Kidney (tissue), 14 donors: ENCODE data around the gene GRAMD2B. TPM values are rescaled to one million over a fixed set of nuclear protein-coding genes. Genes with fewer than 3 reads are reported as not detected.

Experiments used
- DNase-seq, 5 donors: peaks; one replicate each; pipeline ENCODE4 v3.0.0-alpha.2; 2013 to 2020
- FAIRE-seq: peaks from 2 replicates; lab custom pipeline; 2012; peaks lifted over from hg19 to GRCh38; lab: Jason Lieb, UNC
- H3K27ac ChIP-seq, 2 donors: one replicate each; pipeline ENCODE4 v1.7.0; 2013; ENCODE audit warnings: low read depth in 2 of 2, low read length in 2 of 2, inconsistent platforms in 1 of 2
- H3K27me3 ChIP-seq: one replicate; pipeline ENCODE4 v1.7.1; 2013; ENCODE audit warnings: low read length, inconsistent platforms; ENCODE audit not compliant: control insufficient read depth, insufficient read depth
- H3K36me3 ChIP-seq, 3 donors: one replicate each; pipeline versions ENCODE4 v1.7.0 to v1.7.1; 2013; ENCODE audit warnings: low read length in 3 of 3, control low read depth in 1 of 3, inconsistent platforms in 1 of 3; ENCODE audit not compliant: insufficient read depth in 3 of 3, control insufficient read depth in 2 of 3
- H3K4me1 ChIP-seq, 3 donors: one replicate each; pipeline versions ENCODE4 v1.7.0 to v1.7.1; 2013; ENCODE audit warnings: low read length in 3 of 3, inconsistent platforms in 1 of 3, low read depth in 1 of 3; ENCODE audit not compliant: control insufficient read depth in 2 of 3, insufficient read depth in 2 of 3
- H3K4me3 ChIP-seq, 3 donors: one replicate each; pipeline versions ENCODE4 v1.7.0 to v1.8.1; 2013; ENCODE audit warnings: low read length in 3 of 3, control low read depth in 1 of 3, inconsistent platforms in 1 of 3
- H3K9ac ChIP-seq, 3 donors: one replicate each; pipeline versions ENCODE4 v1.7.0 to v1.7.1; 2013; ENCODE audit warnings: low read length in 3 of 3, control low read depth in 1 of 3, inconsistent platforms in 1 of 3
- H3K9me3 ChIP-seq, 3 donors: one replicate each; pipeline versions ENCODE4 v1.7.0 to v1.7.1; 2013; ENCODE audit warnings: low read length in 3 of 3, control low read depth in 1 of 3, inconsistent platforms in 1 of 3; ENCODE audit not compliant: control insufficient read depth in 2 of 3, insufficient read depth in 1 of 3
- CTCF ChIP-seq: IDR thresholded peaks from 3 replicates; pipeline ENCODE4 v1.5.1; 2012; ENCODE audit warnings: mild to moderate bottlenecking, moderate library complexity, borderline replicate concordance; ENCODE audit not compliant: insufficient read depth; ENCODE audit errors: extremely low read depth
- intact Hi-C: fragments of 100-400 bp; cut with DNase I; formaldehyde crosslinking; loops from one replicate; pipeline ENCODE4 v1.11.1; 2022
- polyA plus RNA-seq: library from polyadenylated mRNA; stranded (reverse); fragments of 350-450 nt; fragmentation: Illumina TruSeq; extraction: RNeasy Lipid Tissue Mini Kit (QIAGEN cat#74804); gene quantifications from one replicate; pipeline ENCODE4 v1.2.3, GENCODE V29; 2014; ENCODE audit warnings: low read depth, low replicate concordance; ENCODE audit not compliant: insufficient read depth
- total RNA-seq: library from RNA; stranded (reverse); fragmentation: NEBNext Ultra II Directional; extraction: Animal tissue kit (Norgen Biotek cat#: 25700); gene quantifications from one replicate; pipeline ENCODE4 v1.2.1, GENCODE V29; 2021
- donor health status: control.
- donor health status: control.
- donor health status: control.
- donor health status: control.
- donor health status: control.
- donor health status: DM: yes; HTN: yes; CAD: no.
- donor health status: Normal renal cell carcinoma (clear cell type).

Gene GRAMD2B
- total and polyA plus RNA-seq, 2 donors from 2014 or later = 18.4 to 38.5 TPM

GRCh38 chr5:126481243-126481642, 58.0 kb downstream of the GRAMD2B start:
- H3K9me3 ChIP-seq = no peaks in the 10 kb centered on the region
- H3K36me3 ChIP-seq = peaks cover 4 to 40% (median 22%) of the 10 kb centered on the region in 3 donors
- H3K27ac ChIP-seq = no peak overlapping the region
- H3K4me3 ChIP-seq = no peak overlapping the region
- no peaks in the 10 kb centered on the region for H3K27me3 ChIP-seq
- intact Hi-C loops = loop anchor here (10.0 kb wide), 1 partner anchor 46 kb away; no protein-coding TSS in a partner anchor
- DNase-seq (no peak), FAIRE-seq (no peak)
- no peak overlapping the region for H3K9ac ChIP-seq
- peaks cover 0 to 6% (median 2%) of the 10 kb centered on the region in 3 donors for H3K4me1 ChIP-seq
- no peak for TF ChIP-seq CTCF

- H3K4me3 ChIP-seq = no peak overlapping the region
- no peak overlapping the region for H3K9ac ChIP-seq
- no peak for TF ChIP-seq CTCF
- H3K27ac ChIP-seq = no peak overlapping the region
- H3K4me1 ChIP-seq = peaks cover 0 to 2% (median 0%) of the 10 kb centered on the region in 3 donors
- DNase-seq (no peak), FAIRE-seq (no peak)
- intact Hi-C loops = loop anchor here (10.0 kb wide), 1 partner anchor 48 kb away; no protein-coding TSS in a partner anchor
- no peaks in the 10 kb centered on the region for H3K27me3 ChIP-seq
- peaks cover 4 to 53% (median 34%) of the 10 kb centered on the region in 3 donors for H3K36me3 ChIP-seq
- no peaks in the 10 kb centered on the region for H3K9me3 ChIP-seq
Observed at GRCh38 chr5:126482591-126482990, 59.4 kb downstream of the GRAMD2B start.

GRCh38 chr5:126483156-126483555, 59.9 kb downstream of the GRAMD2B start:
- H3K9ac ChIP-seq = no peak overlapping the region
- H3K36me3 ChIP-seq = peaks cover 4 to 58% (median 35%) of the 10 kb centered on the region in 3 donors
- TF ChIP-seq CTCF = no peak
- peak in 1 of 5 donors; percentile 42 for DNase-seq
- no peak for FAIRE-seq
- intact Hi-C loops = loop anchor here (10.0 kb wide), 1 partner anchor 48 kb away; no protein-coding TSS in a partner anchor
- H3K27me3 ChIP-seq = no peaks in the 10 kb centered on the region
- H3K4me3 ChIP-seq = no peak overlapping the region
- no peak overlapping the region for H3K27ac ChIP-seq
- H3K4me1 ChIP-seq = peaks cover 0 to 2% (median 0%) of the 10 kb centered on the region in 3 donors
- H3K9me3 ChIP-seq = no peaks in the 10 kb centered on the region
